ENCODE data around the gene CDH3.

Gene CDH3

GRCh38 chr16:68700831-68701230 is 55.7 kb downstream of the CDH3 start:
- no peak overlapping the region for H2AFZ ChIP-seq (ENCODE audit: low read length)

DNA sequence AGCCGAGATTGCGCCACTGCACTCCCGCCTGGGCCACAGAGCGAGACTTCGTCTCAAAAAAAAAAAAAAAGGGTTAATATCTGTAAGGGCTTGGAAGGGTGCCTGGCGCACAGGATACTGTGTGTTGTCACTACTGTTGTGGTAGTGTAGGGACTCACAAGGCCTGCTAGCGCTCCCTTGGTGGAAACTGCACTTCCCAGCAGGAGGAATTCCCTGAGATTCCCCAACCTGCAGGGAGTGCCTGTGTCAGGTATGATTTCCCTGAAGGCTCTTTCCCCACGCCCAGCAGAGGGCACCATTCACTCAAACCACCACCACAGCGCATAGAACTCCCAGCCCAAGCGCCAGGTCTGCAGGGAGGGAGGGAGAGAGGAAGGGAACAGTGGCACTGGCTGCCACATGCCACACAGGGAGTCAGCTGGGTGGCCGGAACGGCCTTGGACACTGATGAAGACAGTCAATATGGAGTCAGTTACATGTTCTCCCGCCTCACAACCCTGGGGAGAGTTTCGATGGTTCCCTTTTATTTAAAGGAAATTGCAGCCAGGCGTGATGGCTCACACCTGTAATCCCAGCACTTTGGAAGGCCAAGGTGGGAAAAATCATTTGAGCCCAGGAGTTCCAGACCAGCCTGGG is 59.2 kb downstream of the CDH3 start:
- Histone ChIP-seq H3K4me2 (ENCODE audit: low read depth, low read length, poor library complexity, severe bottlenecking) (no peak overlapping the region), H3F3A (ENCODE audit: low read depth) (no peaks in the 10 kb centered on the region), H3K9ac (ENCODE audit: low read depth, low read length, poor library complexity, severe bottlenecking) (no peak overlapping the region), H3K9me2 (replicated peaks; ENCODE audit: low read depth, low read length) (no peaks in the 10 kb centered on the region), H3K36me3 (ENCODE audit: insufficient read depth, low read length) (no peaks in the 10 kb centered on the region), H3K4me3 (ENCODE audit: low read length, poor library complexity, severe bottlenecking) (no peak overlapping the region), H3K4me1 (ENCODE audit: insufficient read depth, low read length, poor library complexity, severe bottlenecking) (no peaks in the 10 kb centered on the region), H2AFZ (ENCODE audit: low read length) (no peak overlapping the region), H3K27me3 (ENCODE audit: insufficient read depth, low read length, poor library complexity, severe bottlenecking) (no peaks in the 10 kb centered on the region), H3K9me3 (ENCODE audit: insufficient read depth, low read depth, low read length) (no peaks in the 10 kb centered on the region), H4K20me1 (ENCODE audit: insufficient read depth, low read length, poor library complexity, severe bottlenecking) (no peaks in the 10 kb centered on the region), H3K79me2 (ENCODE audit: insufficient read depth, low read length) (no peaks in the 10 kb centered on the region)
- TF ChIP-seq EZH2phosphoT487 (IDR thresholded peaks at IDR 0.05; ENCODE audit: borderline replicate concordance) (no peak), CTCF (conservative IDR thresholded peaks at IDR 0.05; ENCODE audit: low read length) (peak; percentile 73)

More at GRCh38 chr16:68700831-68701230, 55.7 kb downstream of the CDH3 start:
- no peaks in the 10 kb centered on the region for H3K9me2 ChIP-seq (replicated peaks; ENCODE audit: low read depth, low read length)
- no peaks in the 10 kb centered on the region for H3K27me3 ChIP-seq (ENCODE audit: insufficient read depth, low read length, poor library complexity, severe bottlenecking)
- TF ChIP-seq CTCF (conservative IDR thresholded peaks at IDR 0.05; ENCODE audit: low read length) (no peak), EZH2phosphoT487 (IDR thresholded peaks at IDR 0.05; ENCODE audit: borderline replicate concordance) (no peak)
- H3F3A ChIP-seq (ENCODE audit: low read depth): no peaks in the 10 kb centered on the region
- no peaks in the 10 kb centered on the region for H3K36me3 ChIP-seq (ENCODE audit: insufficient read depth, low read length)
- H3K4me3 ChIP-seq (ENCODE audit: low read length, poor library complexity, severe bottlenecking): no peak overlapping the region
- no peaks in the 10 kb centered on the region for H3K9me3 ChIP-seq (ENCODE audit: insufficient read depth, low read depth, low read length)
- H3K9ac ChIP-seq (ENCODE audit: low read depth, low read length, poor library complexity, severe bottlenecking): no peak overlapping the region
- H3K4me2 ChIP-seq (ENCODE audit: low read depth, low read length, poor library complexity, severe bottlenecking): no peak overlapping the region
- no peaks in the 10 kb centered on the region for H3K79me2 ChIP-seq (ENCODE audit: insufficient read depth, low read length)
- no peaks in the 10 kb centered on the region for H3K4me1 ChIP-seq (ENCODE audit: insufficient read depth, low read length, poor library complexity, severe bottlenecking)
- no peaks in the 10 kb centered on the region for H4K20me1 ChIP-seq (ENCODE audit: insufficient read depth, low read length, poor library complexity, severe bottlenecking)

DNA sequence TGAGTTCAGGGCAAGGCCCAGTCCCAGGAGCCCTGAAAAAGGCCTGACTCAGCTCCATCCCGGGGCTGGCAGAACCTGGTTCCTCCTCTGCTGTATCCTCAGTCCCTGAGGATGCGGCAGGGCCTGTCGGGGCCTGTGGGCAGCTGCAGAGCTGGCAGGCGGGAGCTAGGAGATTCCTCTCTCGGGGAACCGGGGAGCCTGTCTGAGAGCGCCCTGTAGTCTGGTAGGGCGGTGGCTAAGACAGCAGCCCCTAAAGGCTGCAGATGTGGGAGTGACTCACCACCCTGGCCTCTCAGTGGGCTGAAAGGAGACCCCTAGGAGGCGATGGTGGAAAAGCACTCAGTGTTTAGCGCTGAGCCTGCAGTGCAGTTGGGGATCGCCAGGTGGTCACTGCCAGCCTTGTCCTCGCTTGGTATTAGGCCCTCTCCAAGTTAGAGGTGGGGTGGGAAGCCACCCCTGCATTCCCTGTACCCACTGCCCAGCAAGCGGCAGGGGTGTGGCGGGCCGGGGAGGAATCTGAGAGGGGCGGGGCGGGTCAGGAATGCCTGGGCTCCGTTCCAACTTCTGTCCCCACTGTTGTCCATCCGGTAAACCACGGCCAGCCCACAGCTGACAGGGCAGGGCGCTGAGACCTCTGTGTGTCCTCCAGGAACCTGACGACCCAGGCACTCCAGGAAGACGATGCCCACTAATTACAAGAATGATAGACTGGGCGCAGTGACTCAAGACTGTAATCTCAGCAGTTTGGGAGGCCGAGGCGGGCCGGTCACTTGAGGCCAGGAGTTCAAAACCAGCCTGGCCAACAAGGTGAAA is 62.4 kb downstream of the CDH3 start:
- no peaks in the 10 kb centered on the region for H3K9me2 ChIP-seq (replicated peaks; ENCODE audit: low read depth, low read length)
- no peaks in the 10 kb centered on the region for H3F3A ChIP-seq (ENCODE audit: low read depth)
- H3K36me3 ChIP-seq (ENCODE audit: insufficient read depth, low read length): no peaks in the 10 kb centered on the region
- H3K79me2 ChIP-seq (ENCODE audit: insufficient read depth, low read length): no peaks in the 10 kb centered on the region
- no peaks in the 10 kb centered on the region for H3K4me1 ChIP-seq (ENCODE audit: insufficient read depth, low read length, poor library complexity, severe bottlenecking)
- H3K9me3 ChIP-seq (ENCODE audit: insufficient read depth, low read depth, low read length): no peaks in the 10 kb centered on the region
- no peak overlapping the region for H3K4me2 ChIP-seq (ENCODE audit: low read depth, low read length, poor library complexity, severe bottlenecking)
- H3K4me3 ChIP-seq (ENCODE audit: low read length, poor library complexity, severe bottlenecking): no peak overlapping the region
- H3K27me3 ChIP-seq (ENCODE audit: insufficient read depth, low read length, poor library complexity, severe bottlenecking): no peaks in the 10 kb centered on the region
- H3K9ac ChIP-seq (ENCODE audit: low read depth, low read length, poor library complexity, severe bottlenecking): no peak overlapping the region
- no peaks in the 10 kb centered on the region for H4K20me1 ChIP-seq (ENCODE audit: insufficient read depth, low read length, poor library complexity, severe bottlenecking)
- TF ChIP-seq EZH2phosphoT487 (IDR thresholded peaks at IDR 0.05; ENCODE audit: borderline replicate concordance): no peak
- no peak for TF ChIP-seq CTCF (conservative IDR thresholded peaks at IDR 0.05; ENCODE audit: low read length)
- H2AFZ ChIP-seq (ENCODE audit: low read length): no peak overlapping the region

Measured in Loucy (cell line).